GM23338 (cell line): ENCODE data around the gene GP2. TPM values are rescaled to one million over a fixed set of nuclear protein-coding genes. Genes with fewer than 3 reads are reported as not detected.

Experiments
- ATAC-seq: fragments of 200-7000 bp; cut with Tn5 transposase; 3 replicates; pipeline ENCODE4 v1.9.1; 2020
- DNase-seq: peaks from one replicate; pipeline ENCODE4 v3.0.0-alpha.2; 2015; ENCODE audit warnings: low spot score
- H2AFZ ChIP-seq: fragments of 200-600 bp; sonication (generic); 2 replicates; pipeline ENCODE4 v1.8.0; 2016; ENCODE audit warnings: antibody characterized with exemption, mild to moderate bottlenecking, moderate library complexity
- H3F3A ChIP-seq: fragments of 200-600 bp; sonication (generic); replicated peaks from 2 replicates; pipeline ENCODE4 v1.8.0; 2017; ENCODE audit warnings: antibody characterized with exemption, mixed run types, low read depth
- H3K27ac ChIP-seq: fragments of 200-600 bp; sonication (generic); 2 replicates; pipeline ENCODE4 v1.6.1; 2016; ENCODE audit warnings: low read depth
- H3K27me3 ChIP-seq: fragments of 200-600 bp; sonication (generic); 2 replicates; pipeline ENCODE4 v1.8.0; 2016; ENCODE audit warnings: mild to moderate bottlenecking, mixed run types, moderate library complexity; ENCODE audit not compliant: insufficient read depth
- H3K36me3 ChIP-seq: fragments of 200-600 bp; sonication (generic); 2 replicates; pipeline ENCODE4 v1.8.0; 2016; ENCODE audit warnings: mild to moderate bottlenecking; ENCODE audit not compliant: insufficient read depth
- H3K4me1 ChIP-seq: fragments of 200-600 bp; sonication (generic); 2 replicates; pipeline ENCODE4 v1.8.0; 2016; ENCODE audit warnings: mild to moderate bottlenecking, moderate library complexity; ENCODE audit not compliant: insufficient read depth
- H3K4me2 ChIP-seq: fragments of 200-600 bp; sonication (generic); 2 replicates; pipeline ENCODE4 v1.7.1; 2017; ENCODE audit warnings: mixed run types
- H3K4me3 ChIP-seq: fragments of 200-600 bp; sonication (generic); 2 replicates; pipeline ENCODE4 v1.6.1; 2016; ENCODE audit warnings: mixed run types
- H3K79me2 ChIP-seq: fragments of 200-600 bp; sonication (generic); replicated peaks from 2 replicates; pipeline ENCODE4 v1.8.0; 2017; ENCODE audit warnings: mild to moderate bottlenecking; ENCODE audit not compliant: insufficient read depth
- H3K9me2 ChIP-seq: fragments of 200-600 bp; sonication (generic); 2 replicates; pipeline ENCODE4 v1.8.0; 2017; ENCODE audit not compliant: insufficient read depth
- H4K20me1 ChIP-seq: fragments of 200-600 bp; sonication (generic); replicated peaks from 2 replicates; pipeline ENCODE4 v1.8.0; 2017; ENCODE audit warnings: mild to moderate bottlenecking; ENCODE audit not compliant: insufficient read depth
- H3K27ac Mint-ChIP-seq: 2 replicates; pipeline ENCODE4 v1.8.0; 2020; ENCODE audit warnings: inconsistent platforms, mild to moderate bottlenecking, moderate library complexity, mixed read lengths
- H3K27me3 Mint-ChIP-seq: 3 replicates; pipeline ENCODE4 v1.8.0; 2022; ENCODE audit warnings: low read depth, mild to moderate bottlenecking, moderate library complexity, mixed read lengths, inconsistent platforms; ENCODE audit not compliant: insufficient read depth, poor library complexity
- H3K36me3 Mint-ChIP-seq: 3 replicates; pipeline ENCODE4 v1.8.0; 2021; ENCODE audit warnings: low read depth, mild to moderate bottlenecking, inconsistent platforms, moderate library complexity, mixed read lengths
- H3K4me1 Mint-ChIP-seq: 3 replicates; pipeline ENCODE4 v1.8.0; 2020; ENCODE audit warnings: mild to moderate bottlenecking, inconsistent platforms, mixed read lengths
- H3K4me3 Mint-ChIP-seq: 3 replicates; pipeline ENCODE4 v1.8.0; 2021; ENCODE audit warnings: moderate library complexity, mild to moderate bottlenecking, inconsistent platforms, mixed read lengths
- H3K9me3 Mint-ChIP-seq: 3 replicates; pipeline ENCODE4 v1.8.0; 2020; ENCODE audit warnings: moderate library complexity, mild to moderate bottlenecking, inconsistent platforms, mixed read lengths
- CREB1 ChIP-seq: fragments of 250-450 bp; sonication (Bioruptor Pico); IDR thresholded peaks from 2 replicates; pipeline ENCODE4 v1.5.0; 2020; ENCODE audit warnings: low read depth, mild to moderate bottlenecking, moderate library complexity
- CTCF ChIP-seq, 2 experiments: fragments of 200-600 bp in 1 of 2; sonication (generic) in 1 of 2; conservative IDR thresholded peaks; 2 replicates each; pipeline versions ENCODE4 v1.5.1 to v1.6.1; 2016 to 2017; ENCODE audit warnings: antibody characterized with exemption in 2 of 2, low read depth in 2 of 2, mild to moderate bottlenecking in 2 of 2, moderate library complexity in 1 of 2
- EZH2phosphoT487 ChIP-seq: fragments of 200-600 bp; sonication (generic); IDR thresholded peaks from one replicate; pipeline ENCODE4 v1.8.1; 2018; ENCODE audit warnings: antibody characterized with exemption; ENCODE audit not compliant: unreplicated experiment
- JUNB ChIP-seq: IDR thresholded peaks from one replicate; pipeline ENCODE4 v1.6.1; 2016; ENCODE audit warnings: antibody characterized with exemption; ENCODE audit not compliant: unreplicated experiment
- NANOG ChIP-seq: IDR thresholded peaks from 2 replicates; pipeline ENCODE4 v1.6.1; 2016; ENCODE audit warnings: antibody characterized with exemption, borderline replicate concordance
- POLR2AphosphoS5 ChIP-seq: IDR thresholded peaks from 2 replicates; pipeline ENCODE4 v1.6.1; 2016; ENCODE audit warnings: antibody characterized with exemption, low read depth
- STAT1 ChIP-seq: IDR thresholded peaks from one replicate; pipeline ENCODE4 v1.6.1; 2016; ENCODE audit warnings: antibody characterized with exemption; ENCODE audit not compliant: unreplicated experiment
- ZNF114 ChIP-seq: fragments of 250-450 bp; sonication (Bioruptor Pico); IDR thresholded peaks from 2 replicates; pipeline ENCODE4 v1.5.0; 2020; ENCODE audit warnings: mild to moderate bottlenecking, moderate library complexity
- ZNF331 ChIP-seq: fragments of 250-450 bp; sonication (Bioruptor Pico); IDR thresholded peaks from 2 replicates; pipeline ENCODE4 v1.5.0; 2020; ENCODE audit warnings: low read depth, mild to moderate bottlenecking, moderate library complexity
- polyA plus RNA-seq: library from polyadenylated mRNA; unstranded; fragments of >200 nt; fragmentation: Nextera tagmentation; extraction: Ambion mirVana; gene quantifications from 2 replicates; pipeline ENCODE4 v1.2.1, GENCODE V29; 2016
- total RNA-seq: library from RNA; depleted of rRNA; stranded (reverse); fragments of >200 nt; shearing (Covaris generic); gene quantifications from 2 replicates; pipeline ENCODE4 v1.2.3, GENCODE V29; 2014

GP2 gene
- total and polyA plus RNA-seq, 2 experiments from 2014 or later = not detected

- Histone ChIP-seq H2AFZ (no peak overlapping the region), H3K27me3 (no peaks in the 10 kb centered on the region), H3K4me1 (no peaks in the 10 kb centered on the region), H3F3A (no peaks in the 10 kb centered on the region), H3K9me2 (peaks cover 4% of the 10 kb centered on the region; the same call in 1 of the 2 replicates), H3K27ac (no peak overlapping the region), H3K36me3 (no peaks in the 10 kb centered on the region), H3K4me3 (no peak overlapping the region), H3K79me2 (no peaks in the 10 kb centered on the region), H3K4me2 (no peak overlapping the region), H4K20me1 (no peaks in the 10 kb centered on the region)
- Mint-ChIP-seq H3K27me3 (peaks cover 6% of the 10 kb centered on the region), H3K4me3 (no peak overlapping the region), H3K4me1 (no peaks in the 10 kb centered on the region; the same call in 2 of the 3 replicates), H3K36me3 (no peaks in the 10 kb centered on the region), H3K27ac (no peak overlapping the region), H3K9me3 (no peaks in the 10 kb centered on the region; the same call in 2 of the 3 replicates)
- no peak for ATAC-seq
- TF ChIP-seq JUNB (no peak), STAT1 (no peak), CREB1 (CRISPR knock-in tag) (no peak), ZNF114 (CRISPR knock-in tag) (no peak), CTCF (conservative IDR thresholded peaks at IDR 0.05; ENCODE audit: low read depth in 2 of 2) (no peak), EZH2phosphoT487 (no peak), ZNF331 (no peak), NANOG (no peak), POLR2AphosphoS5 (no peak)
- DNase-seq = no peak
These were observed 2.3 kb upstream of the GP2 start for GRCh38 chr16:20329392-20330138.

- ATAC-seq = no peak
- Mint-ChIP-seq H3K9me3 (no peaks in the 10 kb centered on the region; the same call in 2 of the 3 replicates), H3K4me3 (no peak overlapping the region), H3K27me3 (peaks cover 1% of the 10 kb centered on the region), H3K27ac (no peak overlapping the region), H3K4me1 (0 out of 3 replicates have a peak, but pooled peaks cover 2% of the 10 kb centered on the region), H3K36me3 (no peaks in the 10 kb centered on the region)
- no peaks in the 10 kb centered on the region for H3K79me2 ChIP-seq
- no peak for TF ChIP-seq NANOG
- no peaks in the 10 kb centered on the region for H3F3A ChIP-seq
- H3K9me2 ChIP-seq = peaks cover 4% of the 10 kb centered on the region
- H3K27me3 ChIP-seq = no peaks in the 10 kb centered on the region
- DNase-seq = no peak
- H3K4me2 ChIP-seq = no peak overlapping the region
- no peak overlapping the region for H2AFZ ChIP-seq
- no peaks in the 10 kb centered on the region for H3K4me1 ChIP-seq
- H3K4me3 ChIP-seq = no peak overlapping the region
- no peaks in the 10 kb centered on the region for H4K20me1 ChIP-seq
- no peaks in the 10 kb centered on the region for H3K36me3 ChIP-seq
- no peak overlapping the region for H3K27ac ChIP-seq
These were observed 992 bp downstream of the GP2 start for GRCh38 chr16:20326321-20326720.
